Measurements from ENCODE around the gene SPATA13. TPM values are rescaled to one million over a fixed set of nuclear protein-coding genes. Genes with fewer than 3 reads are reported as not detected.

The SPATA13 gene
- total and polyA plus RNA-seq, 10 donors, result 12.0 to 185 (median 125) TPM

DNA sequence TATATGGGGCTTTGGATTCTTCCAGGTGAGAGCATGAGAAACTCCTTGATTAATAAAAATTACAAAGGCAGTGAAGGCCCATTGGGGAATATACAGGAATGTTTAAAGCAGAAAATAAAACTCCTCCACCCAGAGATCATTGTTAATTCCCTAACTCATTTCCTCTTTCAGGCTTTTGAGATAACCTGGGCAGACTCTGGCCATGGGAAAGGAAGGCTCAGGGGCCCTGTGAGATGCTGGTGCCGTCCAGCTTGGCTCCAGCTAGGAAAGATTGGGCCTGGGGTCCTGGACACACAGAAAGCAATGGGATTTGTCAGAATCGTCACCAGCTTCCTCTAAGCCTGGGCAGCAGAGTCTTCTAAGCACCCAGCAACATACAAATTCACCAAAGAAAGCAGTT, 36.8 kb upstream of the SPATA13 start:
- 67 to 89% (median 76%) methylated on average over 2 of the region's 2 CpGs for WGBS, 5 donors
- no peak overlapping the region for H3K27ac ChIP-seq
- peaks cover 0 to 7% (median 0%) of the 10 kb centered on the region in 7 donors for H3K27me3 ChIP-seq (replicated peaks in 1 of 7)
- no peak overlapping the region for H3K4me3 ChIP-seq
- peaks cover 9 to 41% (median 28%) of the 10 kb centered on the region in 6 donors for H3K4me1 ChIP-seq
- H3K36me3 ChIP-seq, result no peaks in the 10 kb centered on the region
- no peak for DNase-seq
- intact Hi-C loops (cut with DNase I; ENCODE audit: low total_unique reads), result no loop called here
- no peaks in the 10 kb centered on the region for H3K9me3 ChIP-seq
- no peak for TF ChIP-seq POLR2AphosphoS5 (IDR thresholded peaks at IDR 0.05)

- no peak for DNase-seq
- H3K27me3 ChIP-seq (replicated peaks in 1 of 7), result peaks cover 0 to 13% (median 0%) of the 10 kb centered on the region in 7 donors
- 47 to 64% (median 56%) methylated on average over 9 of the region's 9 CpGs for WGBS, 5 donors
- peaks cover 5 to 34% (median 23%) of the 10 kb centered on the region in 6 donors for H3K4me1 ChIP-seq
- no peak overlapping the region for H3K4me3 ChIP-seq
- intact Hi-C loops (cut with DNase I; ENCODE audit: low total_unique reads), result no loop called here
- peak overlapping the region in 1 of 8 donors; percentile 3 for H3K27ac ChIP-seq
- TF ChIP-seq POLR2A (IDR thresholded peaks at IDR 0.05), result no peak
- TF ChIP-seq POLR2AphosphoS5 (IDR thresholded peaks at IDR 0.05), result no peak
- TF ChIP-seq, protein P1, sequence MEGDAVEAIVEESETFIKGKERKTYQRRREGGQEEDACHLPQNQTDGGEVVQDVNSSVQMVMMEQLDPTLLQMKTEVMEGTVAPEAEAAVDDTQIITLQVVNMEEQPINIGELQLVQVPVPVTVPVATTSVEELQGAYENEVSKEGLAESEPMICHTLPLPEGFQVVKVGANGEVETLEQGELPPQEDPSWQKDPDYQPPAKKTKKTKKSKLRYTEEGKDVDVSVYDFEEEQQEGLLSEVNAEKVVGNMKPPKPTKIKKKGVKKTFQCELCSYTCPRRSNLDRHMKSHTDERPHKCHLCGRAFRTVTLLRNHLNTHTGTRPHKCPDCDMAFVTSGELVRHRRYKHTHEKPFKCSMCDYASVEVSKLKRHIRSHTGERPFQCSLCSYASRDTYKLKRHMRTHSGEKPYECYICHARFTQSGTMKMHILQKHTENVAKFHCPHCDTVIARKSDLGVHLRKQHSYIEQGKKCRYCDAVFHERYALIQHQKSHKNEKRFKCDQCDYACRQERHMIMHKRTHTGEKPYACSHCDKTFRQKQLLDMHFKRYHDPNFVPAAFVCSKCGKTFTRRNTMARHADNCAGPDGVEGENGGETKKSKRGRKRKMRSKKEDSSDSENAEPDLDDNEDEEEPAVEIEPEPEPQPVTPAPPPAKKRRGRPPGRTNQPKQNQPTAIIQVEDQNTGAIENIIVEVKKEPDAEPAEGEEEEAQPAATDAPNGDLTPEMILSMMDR (IDR thresholded peaks at IDR 0.05 in 8 of 11, conservative IDR thresholded peaks at IDR 0.05 in 3 of 11), result no peak
- H3K36me3 ChIP-seq, result no peaks in the 10 kb centered on the region
- no peaks in the 10 kb centered on the region for H3K9me3 ChIP-seq
These were observed 35.6 kb upstream of the SPATA13 start for GRCh38 chr13:24124789-24125476.

DNA sequence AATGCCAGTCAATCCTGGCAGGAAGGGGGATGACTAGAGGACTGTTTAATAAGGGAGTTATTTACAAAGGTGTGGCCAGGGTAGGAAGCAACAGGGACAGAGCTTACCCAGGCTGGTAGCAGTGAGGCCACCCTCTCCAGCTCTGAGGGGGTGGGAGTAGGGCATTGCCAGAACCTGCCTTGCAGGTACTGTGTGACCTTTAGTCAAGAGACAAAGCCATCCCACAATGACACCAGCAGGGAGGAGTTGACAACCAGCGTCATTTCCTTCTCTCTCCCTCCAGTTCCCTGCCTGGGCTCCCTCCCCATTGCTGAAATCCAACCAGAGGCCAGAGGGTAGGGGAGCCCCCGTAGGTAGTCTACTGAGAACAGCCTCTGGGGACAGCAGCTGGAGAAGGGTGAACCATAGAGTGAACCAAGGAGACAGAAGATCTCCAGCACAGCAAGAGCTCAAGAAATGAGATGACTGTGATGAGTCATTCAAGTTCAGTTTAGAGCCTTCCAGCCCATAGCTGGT, 33.3 kb upstream of the SPATA13 start:
- 51 to 81% (median 64%) methylated on average over 2 of the region's 2 CpGs for WGBS, 5 donors
- H3K9me3 ChIP-seq, result peaks cover 0 to 12% (median 8%) of the 10 kb centered on the region in 8 donors
- intact Hi-C loops (cut with DNase I; ENCODE audit: low total_unique reads), result no loop called here
- peaks cover 0 to 13% (median 0%) of the 10 kb centered on the region in 7 donors for H3K27me3 ChIP-seq (replicated peaks in 1 of 7)
- TF ChIP-seq, protein P1 (IDR thresholded peaks at IDR 0.05 in 8 of 11, conservative IDR thresholded peaks at IDR 0.05 in 3 of 11), result no peak
- TF ChIP-seq POLR2AphosphoS5 (IDR thresholded peaks at IDR 0.05), result no peak
- no peak for TF ChIP-seq POLR2A (IDR thresholded peaks at IDR 0.05)
- no peaks in the 10 kb centered on the region for H3K36me3 ChIP-seq
- H3K27ac ChIP-seq, result no peak overlapping the region
- DNase-seq, result no peak
- no peak overlapping the region for H3K4me3 ChIP-seq
- peaks cover 5 to 28% (median 18%) of the 10 kb centered on the region in 6 donors for H3K4me1 ChIP-seq

GRCh38 chr13:24128112-24128511, 32.4 kb upstream of the SPATA13 start:
- H3K4me3 ChIP-seq, result no peak overlapping the region
- H3K36me3 ChIP-seq, result no peaks in the 10 kb centered on the region
- intact Hi-C loops (cut with DNase I; ENCODE audit: low total_unique reads), result no loop called here
- H3K27ac ChIP-seq, result no peak overlapping the region
- peaks cover 5 to 28% (median 18%) of the 10 kb centered on the region in 6 donors for H3K4me1 ChIP-seq
- DNase-seq, result no peak
- H3K27me3 ChIP-seq (replicated peaks in 1 of 7), result peaks cover 0 to 13% (median 0%) of the 10 kb centered on the region in 7 donors
- 86 to 91% (median 88%) methylated on average over 5 of the region's 5 CpGs for WGBS, 5 donors
- peaks cover 0 to 13% (median 9%) of the 10 kb centered on the region in 8 donors for H3K9me3 ChIP-seq
- TF ChIP-seq POLR2A (IDR thresholded peaks at IDR 0.05), result no peak
- TF ChIP-seq, protein P1 (IDR thresholded peaks at IDR 0.05 in 8 of 11, conservative IDR thresholded peaks at IDR 0.05 in 3 of 11), result no peak
- TF ChIP-seq POLR2AphosphoS5 (IDR thresholded peaks at IDR 0.05), result no peak
